Testis (tissue), 3 donors: Measurements from ENCODE around the gene FMOD. TPM values are rescaled to one million over a fixed set of nuclear protein-coding genes. Genes with fewer than 3 reads are reported as not detected.
"Not testable (repeated sequence)": the region's sequence is repeated elsewhere in the genome, so short reads cannot be mapped to it uniquely, and the experiment has no call there.

Experiments used
- DNase-seq: peaks from one replicate; pipeline ENCODE4 v3.0.0-alpha.2; 2019
- H3K27ac ChIP-seq, 2 donors: fragments of 200-600 bp; sonication (generic); one replicate each; pipeline ENCODE4 v1.5.1; 2019
- H3K27me3 ChIP-seq: fragments of 200-600 bp; sonication (generic); one replicate; pipeline ENCODE4 v1.5.1; 2019
- H3K36me3 ChIP-seq: fragments of 200-600 bp; sonication (generic); one replicate; pipeline ENCODE4 v1.5.1; 2017; ENCODE audit warnings: low read depth; ENCODE audit errors: missing control alignments
- H3K4me1 ChIP-seq: fragments of 200-600 bp; sonication (generic); one replicate; pipeline ENCODE4 v1.5.1; 2019
- H3K4me3 ChIP-seq, 2 donors: fragments of 200-600 bp; sonication (generic); one replicate each; pipeline ENCODE4 v1.5.1; 2017 to 2019
- H3K9me3 ChIP-seq: fragments of 200-600 bp; sonication (generic); one replicate; pipeline ENCODE4 v1.5.1; 2017
- POLR2A ChIP-seq: fragments of 450-650 bp; IDR thresholded peaks from one replicate; pipeline ENCODE4 v1.6.1; 2017; ENCODE audit warnings: antibody characterized with exemption, mild to moderate bottlenecking, moderate library complexity
- WGBS, 2 donors: methylation state at CpG; one replicate each; pipeline ENCODE4 v1.1.5; 2018; 5-methylcytosine and 5-hydroxymethylcytosine counted together
- intact Hi-C: fragments of 100-400 bp; cut with DNase I; formaldehyde crosslinking; loops from one replicate; pipeline ENCODE4 v1.15.1; 2023; ENCODE audit warnings: low total_unique reads
- polyA plus RNA-seq: library from polyadenylated mRNA; stranded (reverse); fragments of 350-450 nt; fragmentation: Illumina TruSeq; extraction: RNeasy Lipid Tissue Mini Kit (QIAGEN cat#74804); gene quantifications from one replicate; pipeline ENCODE4 v1.2.3, GENCODE V29; 2014; ENCODE audit warnings: low read depth, low replicate concordance; ENCODE audit not compliant: insufficient read depth
- total RNA-seq, 2 donors: library from RNA; depleted of rRNA; stranded (reverse); fragments of >200 nt; gene quantifications; one replicate each; pipeline ENCODE4 v1.2.3, GENCODE V29; 2016
- TF ChIP-seq, protein P1 (sequence below), 3 experiments: fragments of 450-650 bp in 2 of 3; fragments of 200-600 bp in 1 of 3; sonication (generic) in 1 of 3; IDR thresholded peaks; one replicate each; pipeline ENCODE4 v1.5.1; 2016 to 2019; ENCODE audit warnings: antibody characterized with exemption in 3 of 3, mild to moderate bottlenecking in 2 of 3, moderate library complexity in 1 of 3

Gene FMOD
- total and polyA plus RNA-seq, 3 donors from 2014 or later, result 5.2 to 26.4 (median 9.5) TPM

DNA sequence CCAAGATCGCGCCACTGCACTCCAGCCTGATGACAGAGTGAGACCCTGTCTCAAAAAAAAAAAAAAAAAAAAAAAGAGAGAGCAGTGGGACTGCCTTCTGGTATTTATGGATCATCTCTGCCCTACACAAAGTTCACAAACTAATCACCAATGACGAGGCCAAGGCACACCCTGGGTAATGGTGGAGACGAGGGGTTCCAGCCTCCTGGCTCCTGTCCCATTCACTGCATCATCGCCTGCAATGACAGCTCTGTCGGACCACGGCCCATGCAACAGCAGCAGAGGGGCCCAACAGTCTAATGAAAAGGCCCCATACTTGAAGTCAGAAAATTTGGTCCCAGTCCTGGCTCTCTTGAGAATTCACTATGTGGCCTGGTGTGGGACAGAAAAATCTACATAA is 48.5 kb downstream of the FMOD start:
- intact Hi-C loops, result no loop called here
- H3K27ac ChIP-seq, result no peak overlapping the region
- no peak overlapping the region for H3K4me3 ChIP-seq
- 89 to 90% methylated on average over 7 of the region's 7 CpGs for WGBS, 2 donors
- H3K4me1 ChIP-seq, result peaks cover 12% of the 10 kb centered on the region
- TF ChIP-seq POLR2A, result no peak
- TF ChIP-seq, protein P1, sequence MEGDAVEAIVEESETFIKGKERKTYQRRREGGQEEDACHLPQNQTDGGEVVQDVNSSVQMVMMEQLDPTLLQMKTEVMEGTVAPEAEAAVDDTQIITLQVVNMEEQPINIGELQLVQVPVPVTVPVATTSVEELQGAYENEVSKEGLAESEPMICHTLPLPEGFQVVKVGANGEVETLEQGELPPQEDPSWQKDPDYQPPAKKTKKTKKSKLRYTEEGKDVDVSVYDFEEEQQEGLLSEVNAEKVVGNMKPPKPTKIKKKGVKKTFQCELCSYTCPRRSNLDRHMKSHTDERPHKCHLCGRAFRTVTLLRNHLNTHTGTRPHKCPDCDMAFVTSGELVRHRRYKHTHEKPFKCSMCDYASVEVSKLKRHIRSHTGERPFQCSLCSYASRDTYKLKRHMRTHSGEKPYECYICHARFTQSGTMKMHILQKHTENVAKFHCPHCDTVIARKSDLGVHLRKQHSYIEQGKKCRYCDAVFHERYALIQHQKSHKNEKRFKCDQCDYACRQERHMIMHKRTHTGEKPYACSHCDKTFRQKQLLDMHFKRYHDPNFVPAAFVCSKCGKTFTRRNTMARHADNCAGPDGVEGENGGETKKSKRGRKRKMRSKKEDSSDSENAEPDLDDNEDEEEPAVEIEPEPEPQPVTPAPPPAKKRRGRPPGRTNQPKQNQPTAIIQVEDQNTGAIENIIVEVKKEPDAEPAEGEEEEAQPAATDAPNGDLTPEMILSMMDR (IDR thresholded peaks at IDR 0.05), result no peak
- DNase-seq, result no peak
- no peaks in the 10 kb centered on the region for H3K27me3 ChIP-seq
- H3K36me3 ChIP-seq, result no peaks in the 10 kb centered on the region
- H3K9me3 ChIP-seq, result no peaks in the 10 kb centered on the region

DNA sequence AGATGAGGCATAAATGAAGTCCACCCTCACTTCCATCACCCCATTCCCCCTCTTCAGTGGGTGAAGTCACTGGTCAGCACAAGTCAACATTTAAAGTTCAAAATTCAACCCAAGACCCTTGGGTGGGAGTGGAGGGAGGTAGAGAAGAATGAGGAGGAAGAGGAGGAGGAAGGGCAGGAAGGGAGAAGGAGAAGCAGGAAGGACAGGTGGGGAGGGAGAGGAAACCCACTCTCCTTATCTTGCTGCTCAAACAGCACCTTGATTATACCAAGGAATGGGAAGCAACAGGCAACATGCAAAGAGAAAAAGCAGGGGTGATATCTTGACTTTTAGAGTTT is 49.6 kb downstream of the FMOD start:
- no peak overlapping the region for H3K27ac ChIP-seq
- intact Hi-C loops, result no loop called here
- TF ChIP-seq POLR2A, result no peak
- TF ChIP-seq, protein P1 (IDR thresholded peaks at IDR 0.05), result no peak

DNA sequence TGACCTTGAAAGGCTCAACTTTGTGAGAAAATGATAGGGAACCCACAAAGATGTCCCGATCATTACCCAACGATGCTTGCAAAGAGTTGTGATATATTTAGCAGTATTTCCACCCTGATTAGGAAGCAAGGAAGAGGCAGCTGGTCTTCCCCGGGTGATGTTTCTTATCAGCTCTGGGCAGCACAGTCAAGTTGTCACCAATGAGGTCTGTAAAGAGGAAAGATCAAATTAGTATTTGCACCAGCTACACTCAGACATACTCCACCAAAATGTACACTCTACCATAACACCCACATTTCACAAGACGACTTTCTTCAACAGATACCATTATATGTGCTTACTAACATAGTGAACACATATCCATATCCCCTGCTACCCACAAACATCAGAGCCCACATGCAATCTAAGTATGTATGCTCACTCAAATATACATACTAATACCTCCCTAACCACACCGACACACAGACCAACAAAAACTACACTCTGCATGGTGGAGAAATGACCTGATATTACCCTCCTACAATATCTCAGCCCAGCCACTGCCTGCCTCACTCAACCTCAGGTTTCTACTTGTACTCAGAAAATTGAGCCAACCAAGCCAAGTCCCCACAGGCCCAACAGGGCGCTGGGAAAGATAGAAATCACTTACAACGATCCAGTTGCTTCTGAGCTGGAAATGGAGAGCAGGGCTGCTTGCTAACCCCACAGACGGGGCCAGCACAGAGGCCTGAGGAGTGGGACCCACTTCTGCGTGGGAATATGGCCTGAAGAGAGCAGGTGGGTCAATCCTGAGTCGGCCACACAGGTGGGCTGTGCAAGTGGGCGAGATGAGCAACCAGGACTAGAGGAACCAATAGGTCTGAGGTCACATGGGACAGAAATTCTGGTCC is 50.2 kb downstream of the FMOD start:
- Histone ChIP-seq H3K4me3 (no peak overlapping the region), H3K27ac (no peak overlapping the region), H3K4me1 (peaks cover 5% of the 10 kb centered on the region), H3K36me3 (no peaks in the 10 kb centered on the region), H3K9me3 (no peaks in the 10 kb centered on the region), H3K27me3 (no peaks in the 10 kb centered on the region)
- 73 to 76% methylated on average over 11 of the region's 11 CpGs for WGBS, 2 donors
- DNase-seq, result no peak
- intact Hi-C loops, result no loop called here
- no peak for TF ChIP-seq POLR2A
- TF ChIP-seq, protein P1 (IDR thresholded peaks at IDR 0.05), result no peak

More for the DNA sequence above, 49.6 kb downstream of the FMOD start:
- no peak overlapping the region for H3K4me3 ChIP-seq
- H3K9me3 ChIP-seq, result no peaks in the 10 kb centered on the region
- DNase-seq, result no peak
- H3K36me3 ChIP-seq, result no peaks in the 10 kb centered on the region
- no peaks in the 10 kb centered on the region for H3K27me3 ChIP-seq
- H3K4me1 ChIP-seq, result peaks cover 5% of the 10 kb centered on the region

DNA sequence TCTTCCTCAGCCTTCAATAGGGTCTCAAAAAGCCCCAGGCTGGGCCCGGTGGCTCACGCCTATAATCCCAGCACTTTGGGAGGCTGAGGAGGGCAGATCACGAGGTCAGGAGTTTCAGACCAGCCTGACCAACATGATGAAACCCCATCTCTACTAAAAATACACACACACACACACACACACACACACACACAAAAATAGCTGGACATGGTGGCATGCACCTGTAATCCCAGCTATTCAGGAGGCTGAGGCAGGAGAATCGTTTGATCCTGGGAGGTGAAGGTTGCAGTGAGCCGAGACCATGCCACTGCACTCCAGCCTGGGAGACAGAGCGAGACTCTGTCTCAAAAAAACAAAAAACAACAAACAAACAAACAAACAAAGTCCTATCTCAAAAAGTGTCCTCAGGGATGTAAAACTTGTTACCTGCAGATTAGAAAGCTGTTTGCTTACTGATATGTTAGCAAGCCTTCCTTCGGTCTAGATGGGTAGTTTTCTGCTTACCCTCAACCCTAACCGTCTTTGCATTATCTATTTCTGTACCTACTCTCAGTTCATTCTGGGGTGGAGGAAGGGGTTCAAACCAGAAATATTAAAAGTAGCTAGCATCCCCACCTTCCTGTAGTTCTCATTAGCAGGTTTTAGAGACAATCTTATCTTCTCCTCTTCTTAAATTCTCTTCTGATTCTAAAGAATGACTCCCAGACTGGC is 51.0 kb downstream of the FMOD start:
- H3K9me3 ChIP-seq, intact Hi-C loops, H3K27me3 ChIP-seq, H3K4me1 ChIP-seq, DNase-seq, H3K4me3 ChIP-seq, H3K27ac ChIP-seq, H3K36me3 ChIP-seq: not testable (repeated sequence)
- 79 to 91% methylated on average over 8 of the region's 8 CpGs for WGBS, 2 donors

DNA sequence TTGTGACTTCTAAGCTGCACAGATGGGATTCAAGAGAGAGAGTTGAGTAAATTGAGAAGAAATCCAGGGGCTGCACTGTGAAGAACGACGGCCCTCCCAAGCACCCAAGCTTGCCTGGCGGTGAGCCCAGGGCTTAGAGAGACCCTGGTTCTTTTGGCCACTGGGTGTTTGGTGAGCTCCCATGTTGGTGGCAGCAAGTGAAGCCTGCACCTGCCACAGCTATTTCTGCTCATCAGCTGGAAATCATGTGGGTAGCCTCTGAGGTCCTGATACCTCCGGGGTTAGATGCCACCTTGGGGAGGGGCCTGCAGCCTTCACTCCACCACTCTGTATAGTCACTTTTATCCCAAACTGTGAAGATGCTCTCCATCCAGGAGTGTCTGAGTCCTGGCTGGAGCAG is 51.8 kb downstream of the FMOD start:
- no peak for DNase-seq
- TF ChIP-seq POLR2A, result no peak
- TF ChIP-seq, protein P1 (IDR thresholded peaks at IDR 0.05), result no peak
- Histone ChIP-seq H3K4me1 (no peaks in the 10 kb centered on the region), H3K4me3 (no peak overlapping the region), H3K9me3 (no peaks in the 10 kb centered on the region), H3K27ac (no peak overlapping the region), H3K27me3 (no peaks in the 10 kb centered on the region), H3K36me3 (no peaks in the 10 kb centered on the region)
- WGBS, 2 donors, result 83 to 84% methylated on average over 4 of the region's 4 CpGs
- intact Hi-C loops, result no loop called here
